DOHH2 (cell line): ENCODE measurements around the gene CACNB4.

Experiments
- EZH2phosphoT487 ChIP-seq: fragments of 200-600 bp; sonication (generic); IDR thresholded peaks from 2 replicates; pipeline ENCODE4 v1.6.1; 2017; ENCODE audit warnings: borderline replicate concordance, mild to moderate bottlenecking, antibody characterized with exemption, low read length, moderate library complexity, mixed read lengths
- TF ChIP-seq, protein P1 (sequence below): fragments of 200-600 bp; sonication (generic); IDR thresholded peaks from one replicate; pipeline ENCODE4 v1.5.1; 2014; ENCODE audit warnings: antibody characterized with exemption, mild to moderate bottlenecking, low read depth, low read length; ENCODE audit not compliant: poor library complexity, severe bottlenecking

DNA sequence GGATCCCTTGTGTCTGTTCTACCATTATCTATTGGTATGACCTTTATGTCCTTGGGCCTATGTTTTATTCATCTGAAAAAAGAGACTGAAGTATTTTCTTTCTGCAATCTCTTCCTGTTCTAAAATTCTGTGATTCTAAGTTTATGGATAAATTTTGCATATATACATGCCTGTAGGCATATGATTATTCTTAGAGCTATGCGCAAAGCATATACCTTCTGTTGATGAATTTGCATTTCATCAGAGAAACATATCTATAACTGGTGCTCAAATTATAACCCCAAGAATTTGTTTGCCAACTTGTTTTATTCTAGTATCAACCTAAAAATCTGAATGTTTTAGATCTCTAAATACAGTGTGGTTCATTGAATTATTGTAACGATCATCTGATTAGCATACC lies 6.7 kb downstream of the CACNB4 start:
- TF ChIP-seq, protein P1, sequence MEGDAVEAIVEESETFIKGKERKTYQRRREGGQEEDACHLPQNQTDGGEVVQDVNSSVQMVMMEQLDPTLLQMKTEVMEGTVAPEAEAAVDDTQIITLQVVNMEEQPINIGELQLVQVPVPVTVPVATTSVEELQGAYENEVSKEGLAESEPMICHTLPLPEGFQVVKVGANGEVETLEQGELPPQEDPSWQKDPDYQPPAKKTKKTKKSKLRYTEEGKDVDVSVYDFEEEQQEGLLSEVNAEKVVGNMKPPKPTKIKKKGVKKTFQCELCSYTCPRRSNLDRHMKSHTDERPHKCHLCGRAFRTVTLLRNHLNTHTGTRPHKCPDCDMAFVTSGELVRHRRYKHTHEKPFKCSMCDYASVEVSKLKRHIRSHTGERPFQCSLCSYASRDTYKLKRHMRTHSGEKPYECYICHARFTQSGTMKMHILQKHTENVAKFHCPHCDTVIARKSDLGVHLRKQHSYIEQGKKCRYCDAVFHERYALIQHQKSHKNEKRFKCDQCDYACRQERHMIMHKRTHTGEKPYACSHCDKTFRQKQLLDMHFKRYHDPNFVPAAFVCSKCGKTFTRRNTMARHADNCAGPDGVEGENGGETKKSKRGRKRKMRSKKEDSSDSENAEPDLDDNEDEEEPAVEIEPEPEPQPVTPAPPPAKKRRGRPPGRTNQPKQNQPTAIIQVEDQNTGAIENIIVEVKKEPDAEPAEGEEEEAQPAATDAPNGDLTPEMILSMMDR: no peak
- no peak for TF ChIP-seq EZH2phosphoT487
